Gastrocnemius medialis (tissue), 4 donors: ENCODE data around the gene CYTH2. TPM values are rescaled to one million over a fixed set of nuclear protein-coding genes. Genes with fewer than 3 reads are reported as not detected.

Source experiments
- ATAC-seq, 2 donors: fragments of 150-250 bp; one replicate each; pipeline ENCODE4 v1.9.1; 2016
- DNase-seq, 2 donors: peaks; one replicate each; pipeline ENCODE4 v3.0.0-alpha.2; 2019
- H3K27ac ChIP-seq, 4 donors: fragments of 200-600 bp; sonication (generic); 1 replicate in 1 of 4; 2 replicates in 3 of 4; pipeline ENCODE4 v1.5.1; 2016 to 2018; ENCODE audit warnings: mild to moderate bottlenecking in 2 of 4, moderate library complexity in 1 of 4
- H3K27me3 ChIP-seq, 3 donors: fragments of 200-600 bp; sonication (generic) in 2 of 3; 1 replicate in 1 of 3; 2 replicates in 2 of 3; pipeline versions ENCODE4 v1.5.1 to v1.6.0; 2016 to 2019; ENCODE audit warnings: mild to moderate bottlenecking in 1 of 3, moderate library complexity in 1 of 3
- H3K36me3 ChIP-seq, 2 donors: fragments of 200-600 bp; sonication (generic) in 1 of 2; one replicate each; pipeline ENCODE4 v1.5.1; 2017 to 2018
- H3K4me1 ChIP-seq, 2 donors: fragments of 200-600 bp; sonication (generic) in 1 of 2; one replicate each; pipeline ENCODE4 v1.5.1; 2016 to 2017; ENCODE audit warnings: mild to moderate bottlenecking in 2 of 2
- H3K4me3 ChIP-seq, 4 donors: fragments of 200-600 bp; sonication (generic) in 3 of 4; 1 replicate in 1 of 4; 2 replicates in 3 of 4; pipeline ENCODE4 v1.5.1; 2016 to 2019; ENCODE audit warnings: mild to moderate bottlenecking in 2 of 4
- H3K9me3 ChIP-seq, 3 donors: fragments of 200-600 bp; sonication (generic) in 2 of 3; 1 replicate in 1 of 3; 2 replicates in 2 of 3; pipeline ENCODE4 v1.5.1; 2016 to 2019
- POLR2A ChIP-seq, 2 donors: fragments of 450-650 bp; IDR thresholded peaks; one replicate each; pipeline ENCODE4 v1.6.1; 2017; ENCODE audit warnings: antibody characterized with exemption in 2 of 2, mild to moderate bottlenecking in 2 of 2, moderate library complexity in 2 of 2
- in situ Hi-C, 4 donors: fragments of 200-750 bp; cut with MboI; loops; one replicate each; pipeline versions ENCODE4 v1.15.0 to v1.8.0; 2017; ENCODE audit warnings: low sequenced_read_pairs in 4 of 4
- intact Hi-C: fragments of 100-400 bp; cut with DNase I; formaldehyde crosslinking; loops from one replicate; pipeline ENCODE4 v1.15.1; 2023; ENCODE audit warnings: low total_unique reads
- total RNA-seq, 4 donors: library from RNA; depleted of rRNA; stranded (reverse); fragments of >200 nt; gene quantifications; one replicate each; pipeline versions ENCODE4 v1.1.0 to v1.2.3, GENCODE V29; 2016
- TF ChIP-seq, protein P1 (sequence below), 5 experiments: fragments of 450-650 bp in 3 of 5; fragments of 200-600 bp in 2 of 5; sonication (generic) in 2 of 5; IDR thresholded peaks in 4 of 5; conservative IDR thresholded peaks in 1 of 5; 1 replicate in 4 of 5; 2 replicates in 1 of 5; pipeline ENCODE4 v1.5.1; 2016 to 2019; ENCODE audit warnings: antibody characterized with exemption in 5 of 5, mild to moderate bottlenecking in 3 of 5, moderate library complexity in 3 of 5

CYTH2 gene
- total RNA-seq, 4 donors from 2014 or later: 24.3 to 35.2 (median 26.9) TPM

DNA sequence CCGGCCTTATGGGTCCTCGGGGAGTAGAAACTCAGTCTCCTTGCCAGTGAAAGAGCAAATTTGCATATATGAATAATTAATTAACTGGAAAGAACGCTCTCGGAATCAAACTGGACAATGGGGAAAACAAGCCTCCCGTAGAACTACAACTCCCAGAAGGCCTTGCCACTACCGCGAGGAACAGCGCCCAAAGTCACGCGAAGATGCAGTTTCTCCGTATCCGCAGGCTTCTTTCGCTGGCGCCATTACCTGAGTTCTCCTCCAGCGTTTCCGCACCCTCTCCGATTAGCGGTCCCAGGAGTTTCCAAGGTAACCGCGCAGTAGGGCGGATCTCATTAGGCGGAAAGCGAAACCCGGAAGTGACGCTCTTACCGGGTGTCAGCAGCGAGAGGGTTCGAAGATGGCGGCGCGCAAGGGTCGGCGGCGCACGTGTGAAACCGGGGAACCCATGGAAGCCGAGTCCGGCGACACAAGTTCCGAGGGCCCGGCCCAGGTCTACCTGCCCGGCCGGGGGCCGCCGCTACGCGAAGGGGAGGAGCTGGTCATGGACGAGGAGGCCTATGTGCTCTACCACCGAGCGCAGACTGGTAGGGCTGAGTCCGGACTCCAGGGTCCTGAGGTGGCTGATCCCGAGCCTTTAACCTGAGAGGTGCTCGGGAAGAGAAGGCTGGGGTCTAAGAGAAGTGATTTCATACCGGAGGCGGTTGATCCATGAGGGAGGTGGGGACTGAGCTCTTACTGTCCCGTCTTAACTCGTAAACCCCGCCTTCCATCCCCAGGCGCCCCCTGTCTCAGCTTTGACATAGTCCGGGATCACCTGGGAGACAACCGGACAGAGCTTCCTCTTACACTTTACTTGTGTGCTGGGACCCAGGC, 23.3 kb upstream of the CYTH2 start, which contains the start of gene GRWD1:
GRWD1 (plus strand) TSS at position 378 of the 876 bp plus-strand sequence; CDS start at position 401, 23 bp downstream.
- Histone ChIP-seq H3K36me3 (peaks cover 0 to 40% of the 10 kb centered on the region in 2 donors), H3K27me3 (peaks cover 23 to 27% (median 25%) of the 10 kb centered on the region in 3 donors), H3K4me1 (peaks cover 18 to 22% of the 10 kb centered on the region in 2 donors), H3K4me3 (peak within 1 kb of the TSS; percentile 93 to 98 (median 96)), H3K9me3 (no peaks in the 10 kb centered on the region), H3K27ac (peak within 1 kb of the TSS; percentile 87 to 92 (median 90))
- ATAC-seq (peak; percentile 91 to 93), DNase-seq (peak; percentile 79 to 85)
- intact Hi-C loops: loop anchor here (1.0 to 5.0 kb wide), 2 partner anchors 23 to 124 kb away; partner anchors contain the start of gene CYTH2
- TF ChIP-seq, protein P1, sequence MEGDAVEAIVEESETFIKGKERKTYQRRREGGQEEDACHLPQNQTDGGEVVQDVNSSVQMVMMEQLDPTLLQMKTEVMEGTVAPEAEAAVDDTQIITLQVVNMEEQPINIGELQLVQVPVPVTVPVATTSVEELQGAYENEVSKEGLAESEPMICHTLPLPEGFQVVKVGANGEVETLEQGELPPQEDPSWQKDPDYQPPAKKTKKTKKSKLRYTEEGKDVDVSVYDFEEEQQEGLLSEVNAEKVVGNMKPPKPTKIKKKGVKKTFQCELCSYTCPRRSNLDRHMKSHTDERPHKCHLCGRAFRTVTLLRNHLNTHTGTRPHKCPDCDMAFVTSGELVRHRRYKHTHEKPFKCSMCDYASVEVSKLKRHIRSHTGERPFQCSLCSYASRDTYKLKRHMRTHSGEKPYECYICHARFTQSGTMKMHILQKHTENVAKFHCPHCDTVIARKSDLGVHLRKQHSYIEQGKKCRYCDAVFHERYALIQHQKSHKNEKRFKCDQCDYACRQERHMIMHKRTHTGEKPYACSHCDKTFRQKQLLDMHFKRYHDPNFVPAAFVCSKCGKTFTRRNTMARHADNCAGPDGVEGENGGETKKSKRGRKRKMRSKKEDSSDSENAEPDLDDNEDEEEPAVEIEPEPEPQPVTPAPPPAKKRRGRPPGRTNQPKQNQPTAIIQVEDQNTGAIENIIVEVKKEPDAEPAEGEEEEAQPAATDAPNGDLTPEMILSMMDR (IDR thresholded peaks at IDR 0.05 in 4 of 5, conservative IDR thresholded peaks at IDR 0.05 in 1 of 5): no peak
- peak; percentile 49 to 79 for TF ChIP-seq POLR2A (IDR thresholded peaks at IDR 0.05)
- in situ Hi-C loops: no loop called here

DNA sequence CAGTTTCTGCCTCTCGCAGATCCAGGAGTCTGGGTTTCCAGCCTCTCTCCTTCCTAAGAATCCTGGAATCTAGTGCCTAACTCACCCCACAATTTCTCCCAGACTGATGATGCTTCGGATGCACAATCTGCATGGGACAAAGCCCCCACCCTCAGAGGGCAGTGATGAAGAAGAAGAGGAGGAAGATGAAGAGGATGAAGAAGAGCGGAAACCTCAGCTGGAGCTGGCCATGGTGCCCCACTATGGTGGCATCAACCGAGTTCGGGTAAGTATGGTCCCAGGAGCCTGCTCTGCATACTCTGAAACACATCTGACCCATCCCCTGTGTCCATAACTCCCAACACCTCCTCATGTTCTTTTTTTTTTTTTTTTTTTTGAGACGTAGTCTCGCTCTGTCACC, 22.6 kb upstream of the CYTH2 start:
- peaks cover 0 to 48% of the 10 kb centered on the region in 2 donors for H3K36me3 ChIP-seq
- peaks cover 18 to 22% of the 10 kb centered on the region in 2 donors for H3K4me1 ChIP-seq
- ATAC-seq: no peak
- peaks cover 16 to 20% (median 18%) of the 10 kb centered on the region in 3 donors for H3K27me3 ChIP-seq
- peak overlapping the region; percentile 87 to 92 (median 90) for H3K27ac ChIP-seq
- H3K4me3 ChIP-seq: peak overlapping the region; percentile 93 to 98 (median 96)
- DNase-seq: no peak
- no peak for TF ChIP-seq POLR2A (IDR thresholded peaks at IDR 0.05)
- TF ChIP-seq, protein P1 (IDR thresholded peaks at IDR 0.05 in 4 of 5, conservative IDR thresholded peaks at IDR 0.05 in 1 of 5): no peak
- intact Hi-C loops (loop anchor here (5.0 kb wide), 1 partner anchor 124 kb away; a partner anchor contains a TSS), in situ Hi-C loops (no loop called here)
- H3K9me3 ChIP-seq: no peaks in the 10 kb centered on the region

DNA sequence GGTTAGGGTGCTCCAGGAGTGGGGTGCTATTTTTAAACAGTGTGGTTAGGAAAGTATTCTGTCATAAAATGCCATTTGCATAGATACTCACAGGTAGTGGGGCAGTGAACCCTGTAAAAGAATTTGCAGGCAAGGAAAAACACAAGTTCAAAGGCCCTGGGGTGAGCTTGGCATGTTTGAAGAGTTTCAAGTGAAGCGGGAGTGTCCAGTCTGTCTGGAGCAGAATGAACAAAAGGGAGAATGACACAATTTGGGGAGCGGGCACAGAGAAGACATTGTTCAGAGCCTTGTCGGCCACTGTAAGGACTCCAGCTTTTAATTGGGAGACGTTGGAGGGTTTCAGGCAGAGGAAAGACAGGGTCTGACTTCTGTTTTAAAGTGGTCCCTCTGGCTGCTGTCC, 20.6 kb upstream of the CYTH2 start:
- intact Hi-C loops (loop anchor here (5.0 kb wide), 1 partner anchor 126 kb away; a partner anchor contains a TSS), in situ Hi-C loops (no loop called here)
- H3K36me3 ChIP-seq: peaks cover 0 to 68% of the 10 kb centered on the region in 2 donors
- TF ChIP-seq, protein P1 (IDR thresholded peaks at IDR 0.05 in 4 of 5, conservative IDR thresholded peaks at IDR 0.05 in 1 of 5): no peak
- no peak for TF ChIP-seq POLR2A (IDR thresholded peaks at IDR 0.05)
- ATAC-seq (no peak), DNase-seq (no peak)
- H3K9me3 ChIP-seq: no peaks in the 10 kb centered on the region
- H3K4me3 ChIP-seq: no peak overlapping the region
- H3K27me3 ChIP-seq: peaks cover 7 to 12% (median 10%) of the 10 kb centered on the region in 3 donors
- H3K4me1 ChIP-seq: peaks cover 18 to 22% of the 10 kb centered on the region in 2 donors
- no peak overlapping the region for H3K27ac ChIP-seq

DNA sequence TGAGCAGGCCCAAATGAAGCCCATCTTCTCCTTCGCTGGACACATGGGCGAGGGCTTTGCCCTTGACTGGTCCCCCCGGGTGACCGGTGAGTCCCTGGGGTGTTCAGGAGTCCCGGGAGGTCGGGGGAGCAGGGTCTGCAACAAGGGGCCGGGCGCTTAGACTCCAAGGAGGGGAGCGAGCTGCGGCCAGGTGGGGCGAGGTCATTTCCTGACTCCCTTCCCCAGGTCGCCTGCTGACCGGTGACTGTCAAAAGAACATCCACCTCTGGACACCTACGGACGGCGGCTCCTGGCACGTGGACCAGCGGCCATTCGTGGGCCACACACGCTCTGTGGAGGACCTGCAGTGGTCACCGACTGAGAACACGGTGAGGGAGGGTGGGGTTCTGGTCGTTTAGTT, 18.7 kb upstream of the CYTH2 start:
- H3K27ac ChIP-seq: no peak overlapping the region
- H3K4me1 ChIP-seq: peaks cover 10 to 11% of the 10 kb centered on the region in 2 donors
- no peak overlapping the region for H3K4me3 ChIP-seq
- in situ Hi-C loops (no loop called here), intact Hi-C loops (no loop called here)
- no peak for ATAC-seq
- TF ChIP-seq POLR2A (IDR thresholded peaks at IDR 0.05): no peak
- TF ChIP-seq, protein P1 (IDR thresholded peaks at IDR 0.05 in 4 of 5, conservative IDR thresholded peaks at IDR 0.05 in 1 of 5): no peak
- no peaks in the 10 kb centered on the region for H3K9me3 ChIP-seq
- H3K36me3 ChIP-seq: peaks cover 0 to 79% of the 10 kb centered on the region in 2 donors
- DNase-seq: no peak
- no peaks in the 10 kb centered on the region for H3K27me3 ChIP-seq
